A673 (cell line): Measurements from ENCODE around the gene TIAL1. TPM values are rescaled to one million over a fixed set of nuclear protein-coding genes. Genes with fewer than 3 reads are reported as not detected.
"Not testable (repeated sequence)": the region's sequence is repeated elsewhere in the genome, so short reads cannot be mapped to it uniquely, and the experiment has no call there.

Experiments
- BruUV-seq: library from RNA; stranded (reverse); fragments of 400-500 nt; replicated peaks from 2 replicates; lab custom pipeline; 2021; lab: Mats Ljungman, UMichigan
- CTCF ChIA-PET: fragments of 300-600 bp; sonication (Branson Sonifier 250); formaldehyde crosslinking; loops from one replicate; lab custom pipeline; 2022; ENCODE audit warnings: antibody characterized with exemption; lab: Charles Lee
- POLR2A ChIA-PET: fragments of 300-600 bp; sonication (Branson Sonifier 250); formaldehyde crosslinking; loops from one replicate; lab custom pipeline; 2022; ENCODE audit warnings: antibody characterized with exemption; ENCODE audit not compliant: low non-redundant PET; lab: Charles Lee
- DNase-seq: peaks from one replicate; pipeline ENCODE4 v3.0.0-alpha.2; 2015; ENCODE audit warnings: low spot score
- H3K27ac ChIP-seq: fragments of 200-600 bp; sonication (generic); 2 replicates; pipeline ENCODE4 v1.5.1; 2016; ENCODE audit warnings: mixed run types, low read depth, mild to moderate bottlenecking, mixed read lengths, antibody characterized with exemption, low read length; ENCODE audit not compliant: poor library complexity, severe bottlenecking
- H3K27me3 ChIP-seq: fragments of 200-600 bp; sonication (generic); replicated peaks from 2 replicates; pipeline ENCODE4 v1.6.1; 2017; ENCODE audit warnings: mixed run types, low read depth, mild to moderate bottlenecking, mixed read lengths, antibody characterized with exemption, low read length; ENCODE audit not compliant: insufficient read depth, poor library complexity
- H3K36me3 ChIP-seq: fragments of 200-600 bp; sonication (generic); 2 replicates; pipeline ENCODE4 v1.6.1; 2016; ENCODE audit warnings: mixed run types, mild to moderate bottlenecking, mixed read lengths, antibody characterized with exemption, low read length; ENCODE audit not compliant: insufficient read depth, poor library complexity, severe bottlenecking
- H3K4me1 ChIP-seq: fragments of 200-600 bp; sonication (generic); 2 replicates; pipeline ENCODE4 v1.6.1; 2017; ENCODE audit warnings: mixed run types, mild to moderate bottlenecking, mixed read lengths, antibody characterized with exemption, low read length; ENCODE audit not compliant: insufficient read depth, poor library complexity, severe bottlenecking
- H3K4me3 ChIP-seq: fragments of 200-600 bp; sonication (generic); 2 replicates; pipeline ENCODE4 v1.5.1; 2016; ENCODE audit warnings: low read depth, mixed run types, mild to moderate bottlenecking, mixed read lengths, low read length; ENCODE audit not compliant: poor library complexity, severe bottlenecking
- H3K9me3 ChIP-seq: fragments of 200-600 bp; sonication (generic); 2 replicates; pipeline ENCODE4 v1.6.1; 2016; ENCODE audit warnings: mixed run types, low read depth, mild to moderate bottlenecking, mixed read lengths, antibody characterized with exemption, low read length; ENCODE audit not compliant: poor library complexity, severe bottlenecking
- EZH2 ChIP-seq: fragments of 200-600 bp; sonication (generic); IDR thresholded peaks from 2 replicates; pipeline ENCODE4 v1.6.1; 2017; ENCODE audit warnings: borderline replicate concordance, low read depth, mild to moderate bottlenecking, mixed read lengths, antibody characterized with exemption, low read length; ENCODE audit not compliant: poor library complexity, severe bottlenecking
- intact Hi-C: fragments of 100-400 bp; cut with micrococcal nuclease; formaldehyde crosslinking; loops from one replicate; pipeline ENCODE4 v1.10.0; 2022; ENCODE audit not compliant: unreplicated experiment
- total RNA-seq: library from RNA; stranded (reverse); gene quantifications from 2 replicates; pipeline ENCODE4 v1.2.3, GENCODE V29; 2021
- TF ChIP-seq, protein P1 (sequence below): fragments of 300-800, 200-600 bp; sonication (generic); conservative IDR thresholded peaks from 2 replicates; pipeline ENCODE4 v1.5.1; 2017; ENCODE audit warnings: low read depth, mild to moderate bottlenecking, antibody characterized with exemption, low read length, moderate library complexity, mixed read lengths

The TIAL1 gene
- total RNA-seq, 1 experiment from 2014 or later, result 199 TPM

DNA sequence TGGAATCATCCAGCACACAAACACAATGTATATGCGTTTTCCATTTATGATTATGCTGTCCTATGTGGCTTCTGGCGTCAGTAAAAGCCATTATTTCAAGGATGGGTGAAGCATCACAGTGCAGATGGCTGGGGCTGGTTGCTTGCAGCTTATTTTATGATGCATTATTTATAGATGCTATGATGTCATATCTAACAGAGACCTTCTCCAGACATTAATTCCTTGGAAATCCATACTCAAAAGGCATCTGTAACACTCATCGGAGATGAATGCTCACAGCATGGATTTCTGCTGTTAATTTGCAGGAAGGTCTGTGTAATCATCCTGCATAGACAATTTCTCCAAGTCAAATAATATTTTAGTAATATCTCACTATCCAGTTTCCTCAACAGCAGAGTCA lies 61.5 kb downstream of the TIAL1 start:
- CTCF ChIA-PET, result no interaction called here
- Histone ChIP-seq H3K27ac (no peak overlapping the region), H3K4me1 (peaks cover 9% of the 10 kb centered on the region), H3K27me3 (no peaks in the 10 kb centered on the region), H3K36me3 (no peaks in the 10 kb centered on the region), H3K9me3 (no peaks in the 10 kb centered on the region), H3K4me3 (no peak overlapping the region)
- POLR2A ChIA-PET, result no interaction called here
- DNase-seq, result no peak
- BruUV-seq, result no TSS peak
- intact Hi-C loops, result no loop called here
- no peak for TF ChIP-seq EZH2
- TF ChIP-seq, protein P1, sequence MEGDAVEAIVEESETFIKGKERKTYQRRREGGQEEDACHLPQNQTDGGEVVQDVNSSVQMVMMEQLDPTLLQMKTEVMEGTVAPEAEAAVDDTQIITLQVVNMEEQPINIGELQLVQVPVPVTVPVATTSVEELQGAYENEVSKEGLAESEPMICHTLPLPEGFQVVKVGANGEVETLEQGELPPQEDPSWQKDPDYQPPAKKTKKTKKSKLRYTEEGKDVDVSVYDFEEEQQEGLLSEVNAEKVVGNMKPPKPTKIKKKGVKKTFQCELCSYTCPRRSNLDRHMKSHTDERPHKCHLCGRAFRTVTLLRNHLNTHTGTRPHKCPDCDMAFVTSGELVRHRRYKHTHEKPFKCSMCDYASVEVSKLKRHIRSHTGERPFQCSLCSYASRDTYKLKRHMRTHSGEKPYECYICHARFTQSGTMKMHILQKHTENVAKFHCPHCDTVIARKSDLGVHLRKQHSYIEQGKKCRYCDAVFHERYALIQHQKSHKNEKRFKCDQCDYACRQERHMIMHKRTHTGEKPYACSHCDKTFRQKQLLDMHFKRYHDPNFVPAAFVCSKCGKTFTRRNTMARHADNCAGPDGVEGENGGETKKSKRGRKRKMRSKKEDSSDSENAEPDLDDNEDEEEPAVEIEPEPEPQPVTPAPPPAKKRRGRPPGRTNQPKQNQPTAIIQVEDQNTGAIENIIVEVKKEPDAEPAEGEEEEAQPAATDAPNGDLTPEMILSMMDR, result no peak

DNA sequence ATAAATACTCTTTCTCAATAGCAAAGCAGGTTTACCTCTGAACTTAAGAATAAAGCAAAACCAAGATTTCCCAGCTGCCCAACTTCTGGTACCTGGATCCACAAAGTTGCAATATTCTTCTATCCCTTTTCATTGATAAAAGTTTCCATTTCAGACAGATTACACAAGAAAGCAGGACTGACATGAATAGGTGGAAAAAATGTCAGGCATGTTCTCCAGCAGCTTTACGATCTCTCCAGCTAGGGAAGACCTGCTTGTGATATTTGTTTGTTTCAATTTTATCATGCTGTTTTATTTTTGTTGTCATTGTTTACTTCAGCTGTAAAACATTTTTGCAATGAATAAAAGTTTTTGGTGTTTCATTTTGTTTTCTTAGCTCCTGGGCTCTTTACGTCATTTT lies 63.3 kb downstream of the TIAL1 start:
- Histone ChIP-seq H3K4me1 (peaks cover 11% of the 10 kb centered on the region), H3K27me3 (no peaks in the 10 kb centered on the region), H3K36me3 (no peaks in the 10 kb centered on the region), H3K27ac (no peak overlapping the region), H3K9me3 (no peaks in the 10 kb centered on the region), H3K4me3 (no peak overlapping the region)
- BruUV-seq, result no TSS peak
- CTCF ChIA-PET, result no interaction called here
- POLR2A ChIA-PET, result no interaction called here
- TF ChIP-seq, protein P1, result no peak
- no peak for TF ChIP-seq EZH2
- intact Hi-C loops, result no loop called here
- no peak for DNase-seq

DNA sequence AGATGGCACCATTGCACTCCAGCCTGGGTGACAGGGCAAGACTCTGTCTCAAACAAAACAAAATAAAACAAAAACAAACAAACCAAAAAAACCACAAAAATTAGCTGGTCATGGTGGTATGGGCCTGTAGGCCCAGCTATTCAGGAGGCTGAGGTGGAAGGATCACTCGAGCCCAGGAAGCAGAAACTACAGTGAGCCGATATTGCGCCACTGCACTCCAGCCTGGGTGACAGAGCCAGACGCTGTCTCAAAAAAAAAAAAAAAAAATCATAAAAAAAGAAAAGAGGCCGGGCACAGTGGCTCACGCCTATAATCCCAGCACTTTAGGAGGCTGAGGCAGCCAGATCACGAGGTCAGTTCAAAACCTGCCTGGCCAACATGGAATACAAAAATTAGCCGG lies 64.0 kb downstream of the TIAL1 start:
- H3K27me3 ChIP-seq, H3K4me3 ChIP-seq, CTCF ChIA-PET, intact Hi-C loops, H3K9me3 ChIP-seq, DNase-seq, BruUV-seq, POLR2A ChIA-PET, H3K36me3 ChIP-seq, H3K27ac ChIP-seq: not testable (repeated sequence)
- peaks cover 11% of the 10 kb centered on the region for H3K4me1 ChIP-seq

DNA sequence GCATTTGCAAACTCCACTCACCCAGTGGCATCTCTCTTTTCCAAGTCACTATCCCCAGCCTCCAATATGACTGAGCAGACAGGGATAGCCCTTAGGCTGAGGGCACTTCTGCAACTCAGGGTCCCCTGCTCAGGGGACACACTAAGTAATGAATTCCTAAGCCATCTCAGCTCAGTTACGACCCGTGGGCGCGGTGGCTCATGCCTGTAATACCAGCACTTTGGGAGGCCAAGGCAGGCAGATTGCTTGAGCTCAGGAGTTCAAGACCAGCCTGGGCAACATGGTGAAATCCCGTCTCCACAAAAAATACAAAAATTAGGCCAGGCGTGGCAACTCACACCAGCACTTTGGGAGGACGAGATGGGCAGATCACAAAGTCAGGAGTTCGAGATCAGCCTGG lies 64.5 kb downstream of the TIAL1 start:
- POLR2A ChIA-PET, H3K9me3 ChIP-seq, H3K36me3 ChIP-seq, DNase-seq, H3K27ac ChIP-seq, intact Hi-C loops, BruUV-seq, H3K4me3 ChIP-seq, H3K27me3 ChIP-seq: not testable (repeated sequence)
- H3K4me1 ChIP-seq, result peaks cover 11% of the 10 kb centered on the region
- CTCF ChIA-PET, result interaction anchor here (0.6 kb wide), 1 partner anchor 42 kb away, joined by 4 read pairs; no protein-coding TSS in a partner anchor
